Bronchial epithelial cell (primary cell): ENCODE measurements around the gene GSTO1. TPM values are rescaled to one million over a fixed set of nuclear protein-coding genes. Genes with fewer than 3 reads are reported as not detected.

Source experiments
- total RNA-seq: library from RNA; depleted of rRNA; stranded (reverse); fragments of >200 nt; gene quantifications from 2 replicates; pipeline ENCODE4 v1.2.1, GENCODE V29; 2014

Gene GSTO1
- total RNA-seq, 1 donor from 2014 or later: 158 TPM

Other genes with a start within 250 kb of the GSTO1 start
- 594 and 626 TPM in 2 replicates for gene COL17A1, start 169.0 kb upstream of the GSTO1 start, total RNA-seq
- gene SFR1, start 132.7 kb upstream of the GSTO1 start, total RNA-seq: 3.2 and 4.1 TPM in 2 replicates
- gene CFAP43, start 22.5 kb upstream of the GSTO1 start, total RNA-seq: 0.26 and 0.38 TPM in 2 replicates
- 24.7 and 29.2 TPM in 2 replicates for gene GSTO2, start 14.3 kb downstream of the GSTO1 start, total RNA-seq
- 12.9 and 30.7 TPM in 2 replicates for gene ITPRIP, start 83.6 kb downstream of the GSTO1 start, total RNA-seq
- 0.53 and 1.2 TPM in 2 replicates for gene CFAP58, start 98.9 kb downstream of the GSTO1 start, total RNA-seq